MCF 10A (cell line): ENCODE data around the gene C5orf63. TPM values are rescaled to one million over a fixed set of nuclear protein-coding genes. Genes with fewer than 3 reads are reported as not detected.

Experiments used
- BruUV-seq: library from RNA; stranded (reverse); fragments of 400-500 nt; replicated peaks from 2 replicates; lab custom pipeline; 2021; lab: Mats Ljungman, UMichigan
- CTCF ChIA-PET: fragments of 300-600 bp; sonication (Branson Sonifier 250); formaldehyde crosslinking; extraction: SDS; loops from one replicate; lab custom pipeline; 2021; ENCODE audit warnings: antibody characterized with exemption, inconsistent platforms; lab: Yijun Ruan, JAX
- POLR2A ChIA-PET: fragments of 300-600, 350-650 bp; sonication (Branson Sonifier 250); formaldehyde crosslinking; extraction: SDS; loops from one replicate; lab custom pipeline; 2020; ENCODE audit warnings: antibody characterized with exemption, inconsistent platforms; lab: Yijun Ruan, JAX
- DNase-seq: peaks from one replicate; pipeline ENCODE4 v3.0.0-alpha.2; 2018; ENCODE audit not compliant: unreplicated experiment
- H3K27ac Mint-ChIP-seq: one replicate; pipeline ENCODE4 v1.8.0; 2022; ENCODE audit warnings: mild to moderate bottlenecking, low read depth, mixed read lengths; ENCODE audit not compliant: unreplicated experiment
- H3K27me3 Mint-ChIP-seq: one replicate; pipeline ENCODE4 v1.8.0; 2022; ENCODE audit warnings: mixed read lengths; ENCODE audit not compliant: insufficient read depth, unreplicated experiment
- H3K36me3 Mint-ChIP-seq: one replicate; pipeline ENCODE4 v1.8.0; 2022; ENCODE audit warnings: mild to moderate bottlenecking, moderate library complexity, mixed read lengths; ENCODE audit not compliant: insufficient read depth, unreplicated experiment
- H3K4me1 Mint-ChIP-seq: one replicate; pipeline ENCODE4 v1.8.0; 2022; ENCODE audit warnings: mixed read lengths; ENCODE audit not compliant: insufficient read depth, unreplicated experiment
- H3K4me3 Mint-ChIP-seq: one replicate; pipeline ENCODE4 v1.8.0; 2022; ENCODE audit warnings: mild to moderate bottlenecking, moderate library complexity, mixed read lengths; ENCODE audit not compliant: unreplicated experiment
- H3K9me3 Mint-ChIP-seq: one replicate; pipeline ENCODE4 v1.8.0; 2022; ENCODE audit warnings: mixed read lengths; ENCODE audit not compliant: unreplicated experiment
- CTCF ChIP-seq: fragments of 200-600 bp; IDR thresholded peaks from one replicate; pipeline ENCODE4 v1.8.0; 2022; ENCODE audit warnings: antibody characterized with exemption, mild to moderate bottlenecking; ENCODE audit not compliant: unreplicated experiment
- intact Hi-C: fragments of 100-400 bp; cut with micrococcal nuclease; formaldehyde crosslinking; loops from 2 replicates; pipeline ENCODE4 v1.14.1; 2022
- total RNA-seq: library from RNA; stranded (reverse); gene quantifications from 2 replicates; pipeline ENCODE4 v1.2.3, GENCODE V29; 2022

Gene C5orf63
- total RNA-seq, 1 experiment from 2014 or later = 10.8 TPM

- Mint-ChIP-seq H3K36me3 (no peaks in the 10 kb centered on the region), H3K4me3 (no peak overlapping the region), H3K27ac (no peak overlapping the region), H3K27me3 (no peaks in the 10 kb centered on the region), H3K9me3 (no peaks in the 10 kb centered on the region), H3K4me1 (no peaks in the 10 kb centered on the region)
- no peak for TF ChIP-seq CTCF
- BruUV-seq = no TSS peak
- POLR2A ChIA-PET = interaction anchor here (0.8 kb wide), 1 partner anchor 33 kb away, joined by 3 read pairs; no protein-coding TSS in a partner anchor
- no peak for DNase-seq
- intact Hi-C loops = no loop called here
- CTCF ChIA-PET = interaction anchor here (0.8 kb wide), 1 partner anchor 87 kb away, joined by 3 read pairs; no protein-coding TSS in a partner anchor
These were observed 28.6 kb upstream of the C5orf63 start for GRCh38 chr5:127101935-127102334.

- POLR2A ChIA-PET = interaction anchor here (0.8 kb wide), 1 partner anchor 32 kb away, joined by 3 read pairs; no protein-coding TSS in a partner anchor
- Mint-ChIP-seq H3K4me3 (no peak overlapping the region), H3K27ac (no peak overlapping the region), H3K9me3 (no peaks in the 10 kb centered on the region), H3K27me3 (no peaks in the 10 kb centered on the region), H3K36me3 (no peaks in the 10 kb centered on the region), H3K4me1 (no peaks in the 10 kb centered on the region)
- TF ChIP-seq CTCF = no peak
- DNase-seq = no peak
- no TSS peak for BruUV-seq
- CTCF ChIA-PET = interaction anchor here (0.8 kb wide), 1 partner anchor 87 kb away, joined by 3 read pairs; no protein-coding TSS in a partner anchor
- intact Hi-C loops = no loop called here
These were observed 28.2 kb upstream of the C5orf63 start for GRCh38 chr5:127101533-127101932.

- Mint-ChIP-seq H3K9me3 (no peaks in the 10 kb centered on the region), H3K36me3 (no peaks in the 10 kb centered on the region), H3K27me3 (no peaks in the 10 kb centered on the region), H3K4me1 (no peaks in the 10 kb centered on the region), H3K4me3 (no peak overlapping the region), H3K27ac (no peak overlapping the region)
- intact Hi-C loops = no loop called here
- no TSS peak for BruUV-seq
- ChIA-PET POLR2A (no interaction called here), CTCF (interaction anchor here (1.0 kb wide), 1 partner anchor 14 kb away, joined by 3 read pairs; no protein-coding TSS in a partner anchor)
- TF ChIP-seq CTCF = no peak
- DNase-seq = no peak
These were observed 24.9 kb upstream of the C5orf63 start for GRCh38 chr5:127098241-127098640.

GRCh38 chr5:127097278-127097677 is 24.0 kb upstream of the C5orf63 start:
- ChIA-PET CTCF (no interaction called here), POLR2A (no interaction called here)
- TF ChIP-seq CTCF = no peak
- Mint-ChIP-seq H3K36me3 (no peaks in the 10 kb centered on the region), H3K27ac (no peak overlapping the region), H3K27me3 (no peaks in the 10 kb centered on the region), H3K4me3 (no peak overlapping the region), H3K9me3 (no peaks in the 10 kb centered on the region), H3K4me1 (peaks cover 7% of the 10 kb centered on the region)
- intact Hi-C loops = no loop called here
- DNase-seq = no peak
- BruUV-seq = no TSS peak
